Activated CD4-positive, alpha-beta T cell treated with anti-CD3 and anti-CD28 coated beads, Interleukin-2, Interleukin-6, amounts not matched to agents 100 ng/mL and 50 ng/mL, durations not matched to agents 16 hours and 8 hours (primary cell): ENCODE results near the gene ZRANB2.

Source experiments
- DNase-seq: peaks from one replicate; pipeline ENCODE4 v3.0.0-alpha.2; 2020

Gene ZRANB2

DNA sequence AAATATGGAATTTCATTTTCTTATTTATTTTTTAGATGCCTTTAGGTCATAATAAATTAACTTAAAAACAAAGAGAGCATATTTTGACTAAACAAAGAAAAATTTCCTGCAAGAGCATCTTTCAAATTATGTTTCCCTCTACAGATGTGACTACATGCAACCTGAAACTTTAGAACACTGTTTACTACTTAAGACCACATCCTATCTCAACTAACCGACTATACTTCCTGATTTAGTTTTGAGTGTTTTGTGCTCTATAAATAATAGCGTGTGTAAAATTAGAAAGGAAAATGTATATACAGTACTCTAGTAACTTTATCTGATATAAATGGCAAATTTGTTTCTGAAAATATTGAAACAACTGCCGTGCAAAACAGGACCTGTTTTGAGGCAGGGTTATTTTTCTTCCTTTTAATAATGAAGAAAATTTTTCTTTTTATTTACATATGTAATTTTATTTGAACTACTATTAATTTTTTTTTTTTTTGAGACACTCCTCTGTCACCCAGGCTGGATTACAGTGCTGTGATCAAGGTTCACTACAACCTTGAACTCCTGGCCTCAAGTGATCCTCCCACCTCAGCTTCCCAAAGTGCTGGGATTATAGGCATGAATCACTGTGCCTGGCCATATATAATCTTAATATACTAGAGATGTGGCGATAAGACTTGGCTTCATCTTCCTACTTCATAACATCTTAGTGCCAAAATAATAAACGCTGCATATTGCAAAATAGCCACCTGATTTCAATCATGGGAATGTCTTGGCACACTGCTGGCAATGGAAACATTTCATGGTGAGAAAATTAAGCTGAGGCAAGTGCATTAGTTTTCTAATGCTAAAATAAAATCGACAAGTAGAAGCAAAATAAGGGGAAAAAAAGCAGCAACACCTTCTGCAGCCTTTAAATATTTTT, 12.3 kb downstream of the ZRANB2 start:
- DNase-seq = peak; percentile 38

- no peak for DNase-seq
These were observed 26.0 kb downstream of the ZRANB2 start for GRCh38 chr1:71054791-71055190.

- DNase-seq = no peak
These were observed 26.5 kb downstream of the ZRANB2 start for GRCh38 chr1:71054281-71054731.

- no peak for DNase-seq
These were observed 27.1 kb downstream of the ZRANB2 start for GRCh38 chr1:71053758-71054157.

DNA sequence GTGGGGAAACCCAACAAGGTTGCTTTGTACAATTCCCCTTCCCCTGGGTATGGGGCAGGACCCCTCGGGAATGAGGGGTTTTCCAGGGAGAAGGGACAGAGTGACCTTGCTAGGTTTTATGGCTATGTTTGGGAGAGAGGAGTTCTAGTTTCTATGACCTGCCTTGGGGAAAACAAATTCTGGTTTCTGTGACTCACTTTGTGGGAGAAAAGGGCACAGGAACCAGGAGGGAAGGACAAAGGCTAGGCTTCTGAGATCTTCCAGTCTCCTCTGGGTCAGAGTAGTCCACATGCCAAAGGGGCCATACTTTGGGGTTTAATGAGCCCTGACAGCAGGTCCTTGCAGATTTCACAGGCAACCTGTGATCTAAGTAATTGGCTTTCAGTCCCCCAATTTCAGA, 27.7 kb downstream of the ZRANB2 start:
- DNase-seq = no peak

GRCh38 chr1:71049951-71050598, 30.8 kb downstream of the ZRANB2 start:
- DNase-seq = peak; percentile 65

DNA sequence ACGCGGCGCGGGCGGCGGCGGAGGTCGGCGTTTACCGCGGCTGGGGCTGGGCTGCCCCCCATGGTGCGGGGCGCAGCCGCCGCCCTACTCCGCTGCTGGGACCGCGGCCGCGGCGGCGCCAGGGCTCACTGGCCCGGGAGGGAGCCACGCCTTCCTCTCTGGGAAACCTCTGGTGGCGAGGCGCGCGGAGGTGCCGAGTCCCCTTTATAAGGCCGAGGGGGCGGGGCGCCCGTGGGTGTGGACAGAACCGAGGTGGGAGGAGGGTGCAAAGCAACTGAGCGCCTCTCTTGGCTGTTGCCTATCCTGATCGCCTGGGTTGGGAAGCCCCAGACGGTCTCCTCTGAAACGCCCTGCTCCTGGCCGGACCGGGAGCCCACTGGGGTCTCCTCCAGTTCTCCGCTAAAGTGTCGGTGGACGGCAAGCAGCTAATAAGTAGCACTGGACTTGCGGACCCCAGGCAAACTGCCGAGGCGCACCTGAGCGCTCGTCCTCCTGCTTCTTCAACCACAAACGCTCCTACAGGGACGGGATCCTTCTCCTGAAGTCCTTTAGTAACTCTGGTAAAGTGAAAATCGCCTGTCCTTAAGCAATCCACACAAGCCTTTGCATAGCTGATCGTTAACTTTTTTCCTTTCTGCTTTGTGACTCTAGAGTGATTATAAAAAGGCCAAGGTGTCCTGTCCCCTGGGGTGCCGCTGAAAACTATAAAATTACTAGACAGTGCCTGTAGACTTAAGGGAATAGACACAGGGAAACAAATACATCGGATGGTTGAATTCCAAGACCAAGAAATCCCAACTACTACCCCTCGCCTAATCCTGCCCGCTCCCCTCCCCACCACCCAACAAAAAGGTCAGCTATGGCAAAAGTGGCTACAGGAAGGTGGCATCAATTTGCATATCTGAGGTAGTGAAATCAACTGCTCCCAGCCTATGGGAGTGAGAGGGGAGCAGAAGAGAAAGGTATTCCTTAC, 32.9 kb downstream of the ZRANB2 start, which contains the start of gene PTGER3:
Gene PTGER3 (minus strand): TSS at position 182 of the 973 bp plus-strand sequence. CDS start 239 bp downstream, outside the sequence.
- DNase-seq = peak; percentile 48

GRCh38 chr1:71046891-71047634, 33.8 kb downstream of the ZRANB2 start:
- DNase-seq = no peak

DNA sequence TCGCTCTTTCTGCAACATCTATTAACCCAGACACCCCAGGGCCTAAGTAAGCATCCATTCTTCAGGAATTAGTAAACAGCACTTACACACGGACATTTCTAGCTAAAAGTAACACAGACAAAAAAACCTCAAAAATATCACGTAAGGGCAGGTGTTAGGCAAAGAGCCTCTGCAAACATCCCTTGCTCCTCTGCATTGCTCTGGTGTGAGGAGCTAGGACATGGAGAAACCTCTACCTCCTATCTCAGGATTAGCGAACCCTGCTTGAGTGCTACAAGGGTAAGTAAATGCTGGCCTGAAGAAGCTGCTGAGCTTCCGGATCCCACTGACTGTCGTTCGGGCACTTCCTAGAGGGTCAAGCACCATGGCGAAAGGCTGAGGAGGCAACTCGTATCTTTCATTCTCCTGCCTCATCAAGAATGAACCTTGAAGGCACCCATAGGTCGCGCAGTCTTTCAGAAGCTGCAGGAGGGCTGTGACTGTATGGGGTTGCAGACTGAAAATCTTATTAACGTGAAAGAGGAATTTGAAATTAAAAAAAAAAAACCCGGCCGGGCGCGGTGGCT, 35.3 kb downstream of the ZRANB2 start:
- DNase-seq = no peak

DNA sequence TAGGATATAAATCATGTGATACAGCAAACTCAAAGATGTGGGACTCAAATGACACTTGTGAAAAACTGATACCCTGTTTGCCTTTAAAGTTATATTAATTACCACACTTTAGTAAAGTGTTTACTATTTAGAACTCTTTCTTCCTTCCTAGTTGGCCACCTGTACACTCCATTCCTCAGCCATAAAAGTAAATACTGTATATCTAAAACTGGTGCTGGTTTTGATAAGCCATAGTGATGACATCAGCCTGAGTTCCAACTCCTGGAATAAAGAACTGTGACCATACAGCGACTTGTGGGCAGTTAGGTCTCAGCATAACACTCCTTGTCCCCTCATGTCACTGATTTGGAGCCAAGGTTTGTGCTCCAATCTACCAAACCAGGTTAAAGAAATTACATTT, 36.0 kb downstream of the ZRANB2 start:
- DNase-seq = no peak

DNA sequence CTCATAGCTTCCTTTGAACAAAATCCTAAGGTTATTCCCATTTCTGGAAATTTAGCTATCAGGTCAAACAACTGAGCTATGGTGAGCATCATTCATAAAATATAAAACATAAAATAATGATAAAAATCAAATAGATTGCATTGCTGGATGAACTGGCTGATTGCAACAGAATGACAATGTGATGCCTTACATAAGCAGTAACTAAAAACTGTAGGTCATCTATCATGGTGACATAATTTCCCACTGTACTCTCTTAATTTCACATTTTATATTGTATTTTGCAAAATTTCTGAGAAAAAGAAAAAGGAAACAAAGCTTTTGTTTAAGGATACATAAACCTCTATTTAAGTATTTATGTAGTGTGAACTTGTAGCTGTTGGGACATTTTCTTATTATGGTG, 37.8 kb downstream of the ZRANB2 start:
- DNase-seq = no peak

DNA sequence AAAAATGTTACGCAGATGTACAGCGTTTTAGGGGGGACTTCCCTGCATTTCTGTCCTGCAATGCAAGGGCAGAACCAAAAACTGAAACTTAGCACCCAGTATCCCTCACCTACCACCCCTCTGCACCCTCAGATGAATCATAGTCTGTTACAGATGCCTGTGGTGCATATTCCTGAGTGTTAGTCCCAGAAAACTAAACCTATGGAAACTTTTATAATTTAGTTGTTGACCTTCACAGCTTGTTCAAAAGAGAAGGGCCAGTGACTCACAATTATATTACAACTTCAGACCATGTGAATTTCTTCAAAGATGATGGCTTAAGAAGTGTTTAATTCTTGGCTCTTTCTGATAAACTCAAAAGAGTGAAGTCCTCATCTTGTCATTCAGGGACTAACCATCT, 39.0 kb downstream of the ZRANB2 start:
- no peak for DNase-seq

- no peak for DNase-seq
These were observed 41.1 kb downstream of the ZRANB2 start for GRCh38 chr1:71039661-71040262.

- no peak for DNase-seq
These were observed 41.9 kb downstream of the ZRANB2 start for GRCh38 chr1:71038942-71039341.

DNA sequence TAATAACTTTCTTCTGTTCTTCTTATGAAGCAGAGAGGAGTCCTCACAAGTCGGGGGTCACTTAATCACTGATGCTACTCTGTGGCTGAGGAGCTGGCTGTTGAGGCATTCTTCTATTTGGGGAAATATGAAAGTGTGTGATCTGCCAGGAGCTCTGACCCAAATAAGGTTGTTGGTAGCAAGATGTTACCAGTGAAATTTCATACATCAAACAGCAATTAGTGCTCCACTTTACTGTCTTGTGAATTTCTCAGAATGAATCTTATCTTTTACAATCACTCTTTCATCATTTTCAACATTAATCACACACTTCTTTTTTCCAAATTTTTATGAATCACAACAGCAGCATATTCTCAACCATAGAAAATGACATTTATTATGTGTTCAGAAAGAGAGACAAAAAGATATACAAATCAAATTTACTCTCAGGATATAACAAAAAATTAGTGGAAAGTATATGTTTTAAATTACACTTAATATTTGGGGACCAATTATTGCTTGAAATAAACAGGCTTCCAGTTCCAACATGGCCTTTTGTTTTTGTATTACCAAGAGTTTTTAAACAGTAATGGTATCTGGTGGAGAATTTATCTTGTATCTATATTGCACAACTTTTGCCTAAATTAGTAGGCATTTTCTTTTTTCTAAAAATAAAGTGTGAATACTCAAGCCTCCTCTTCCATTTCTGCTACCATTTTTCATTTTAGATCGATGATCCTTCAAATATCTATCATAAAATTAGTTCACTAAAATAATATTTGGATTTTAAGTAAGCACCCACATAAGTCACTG, 42.8 kb downstream of the ZRANB2 start:
- peak; percentile 15 for DNase-seq

DNA sequence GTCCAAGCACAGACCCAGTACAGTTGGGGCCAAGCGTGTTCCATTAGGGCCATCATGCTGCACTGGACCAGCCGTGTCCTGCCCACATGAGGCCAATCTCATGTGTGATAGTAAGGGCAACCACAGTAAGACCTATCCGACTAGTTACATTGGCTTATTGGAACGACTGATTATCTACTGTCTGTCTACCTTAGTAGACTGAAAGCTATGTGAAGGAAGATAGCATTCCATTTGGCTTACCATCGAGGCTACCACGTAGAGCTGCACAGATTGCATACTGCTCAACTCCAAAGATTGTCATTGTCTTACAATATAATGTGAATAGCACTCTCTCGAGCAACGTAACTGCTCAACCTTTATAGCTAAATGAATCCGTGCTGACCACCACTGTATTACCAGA, 43.8 kb downstream of the ZRANB2 start:
- DNase-seq = no peak

DNA sequence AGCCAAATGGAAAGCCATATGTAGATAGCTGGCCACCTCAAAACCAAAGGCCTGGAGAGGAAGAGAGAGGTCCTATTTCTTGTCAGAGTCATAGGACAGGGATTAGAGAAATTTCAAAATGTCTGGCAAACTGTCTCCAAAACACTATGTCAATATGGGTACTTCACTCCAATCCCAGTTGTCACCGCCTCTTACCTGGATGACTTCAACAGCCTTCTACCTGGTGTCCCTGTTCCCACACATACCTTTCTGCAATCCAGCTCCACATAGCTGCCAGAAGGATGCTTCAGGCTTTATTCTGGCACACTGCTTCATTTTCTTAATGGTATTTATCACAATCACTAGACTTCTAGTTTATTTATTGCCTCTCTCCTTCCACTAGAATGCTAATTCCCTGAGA, 47.7 kb downstream of the ZRANB2 start:
- DNase-seq = no peak

DNA sequence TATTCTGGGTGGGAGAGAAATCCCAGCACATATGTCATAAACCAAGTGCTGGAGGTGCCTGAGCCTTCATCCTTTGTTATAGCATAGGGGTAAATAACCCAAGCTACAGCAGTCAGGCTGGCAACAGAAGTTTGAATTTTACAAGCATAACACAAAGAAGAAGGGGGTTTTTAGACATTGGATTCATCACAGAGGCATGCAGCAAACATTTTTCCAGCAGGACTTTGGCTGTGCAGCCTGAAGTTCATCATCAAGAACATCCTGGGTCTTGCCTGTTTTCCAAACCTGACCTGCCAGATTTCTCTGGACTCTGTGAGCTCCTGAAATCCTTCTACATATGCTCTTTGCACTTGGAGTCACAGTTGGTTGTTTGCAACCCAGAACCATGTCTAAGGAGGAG, 49.4 kb downstream of the ZRANB2 start:
- no peak for DNase-seq

DNA sequence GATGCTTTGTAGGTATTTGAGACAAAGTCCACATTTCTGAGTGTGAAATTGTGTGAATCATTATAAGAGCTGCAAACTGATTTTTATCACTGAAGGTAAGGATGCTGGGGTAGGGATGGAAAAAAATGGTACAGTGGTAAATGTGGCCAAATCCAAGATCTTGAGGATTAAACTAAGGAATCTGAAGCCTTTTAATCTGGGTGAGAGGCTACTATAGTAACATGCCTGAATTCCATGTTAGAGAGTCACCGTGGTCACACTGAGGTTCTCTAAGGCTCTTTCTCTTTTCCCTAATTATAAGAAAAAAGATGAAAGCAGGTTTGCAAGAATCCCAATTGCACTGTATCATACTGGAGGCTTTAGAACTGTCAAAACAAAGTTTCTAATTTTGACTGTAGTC, 50.8 kb downstream of the ZRANB2 start:
- DNase-seq = no peak

DNA sequence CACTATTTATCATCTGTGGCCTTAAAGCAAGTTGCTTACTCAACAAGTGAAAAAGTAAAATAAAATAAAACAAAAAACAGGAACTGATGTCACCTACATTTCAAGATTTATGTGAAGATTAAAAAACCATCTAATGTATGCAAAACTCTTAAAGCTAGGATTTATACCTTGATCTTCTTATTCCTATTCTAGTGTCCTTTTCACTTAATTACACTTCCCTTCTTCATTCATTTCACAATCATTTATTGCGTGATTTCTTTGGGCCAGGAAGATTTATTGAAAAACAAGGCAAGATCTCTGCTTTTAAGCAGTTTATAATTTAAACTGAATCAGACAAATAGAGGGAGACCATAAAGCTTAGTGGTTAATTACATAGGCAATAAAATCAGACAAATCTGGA, 51.9 kb downstream of the ZRANB2 start:
- no peak for DNase-seq

GRCh38 chr1:71027991-71028390, 52.8 kb downstream of the ZRANB2 start:
- no peak for DNase-seq
